NCI-H345 treated with DMSO at 0.1 percent for 48 hours (cell line): ENCODE results near the gene GPRASP1.
"Not testable (repeated sequence)": the region's sequence is repeated elsewhere in the genome, so short reads cannot be mapped to it uniquely, and the experiment has no call there.

Experiments
- DNase-seq: peaks from one replicate; lab custom pipeline; 2025; ENCODE audit not compliant: unreplicated experiment; lab: John Stamatoyannopoulos, UW

GPRASP1 gene

GRCh38 chrX:102651242-102652011 is at the start of gene GPRASP1:
TSS of gene GPRASP1 (plus strand) at chrX:102651483. CDS start at chrX:102653914, 2,431 bp downstream.
- DNase-seq = no peak

GRCh38 chrX:102604327-102604726 is 47.0 kb upstream of the GPRASP1 start:
- DNase-seq = no peak

- DNase-seq = no peak
Observed at GRCh38 chrX:102606115-102606514, 45.2 kb upstream of the GPRASP1 start.

- no peak for DNase-seq
Observed at GRCh38 chrX:102610905-102611304, 40.4 kb upstream of the GPRASP1 start.

- DNase-seq = no peak
Observed at GRCh38 chrX:102624105-102624504, 27.2 kb upstream of the GPRASP1 start.

GRCh38 chrX:102627640-102628039 is 23.6 kb upstream of the GPRASP1 start:
- DNase-seq = no peak

GRCh38 chrX:102637561-102637960 is 13.7 kb upstream of the GPRASP1 start:
- DNase-seq = no peak

GRCh38 chrX:102650903-102651241 is 411 bp upstream of the GPRASP1 start:
- DNase-seq = no peak

- peak; percentile 9 for DNase-seq
Observed at GRCh38 chrX:102652031-102652688, 877 bp downstream of the GPRASP1 start.

- DNase-seq = no peak
Observed at GRCh38 chrX:102654696-102655095, 3.4 kb downstream of the GPRASP1 start.

- no peak for DNase-seq
Observed at GRCh38 chrX:102658556-102658955, 7.3 kb downstream of the GPRASP1 start.

- DNase-seq = peak; percentile 60
Observed at GRCh38 chrX:102659790-102660757, 8.8 kb downstream of the GPRASP1 start.

GRCh38 chrX:102663820-102664219 is 12.5 kb downstream of the GPRASP1 start:
- DNase-seq = not testable (repeated sequence)

- DNase-seq = not testable (repeated sequence)
Observed at GRCh38 chrX:102667034-102667433, 15.8 kb downstream of the GPRASP1 start.

- no peak for DNase-seq
Observed at GRCh38 chrX:102669526-102669925, 18.2 kb downstream of the GPRASP1 start.

GRCh38 chrX:102672856-102673255 is 21.6 kb downstream of the GPRASP1 start:
- DNase-seq = no peak

GRCh38 chrX:102677479-102677878 is 26.2 kb downstream of the GPRASP1 start:
- not testable (repeated sequence) for DNase-seq

- no peak for DNase-seq
Observed at GRCh38 chrX:102684772-102685520, 33.7 kb downstream of the GPRASP1 start.

GRCh38 chrX:102694749-102695148 is 43.5 kb downstream of the GPRASP1 start:
- no peak for DNase-seq

GRCh38 chrX:102696306-102696705 is 45.0 kb downstream of the GPRASP1 start:
- DNase-seq = no peak

GRCh38 chrX:102697494-102697893 is 46.2 kb downstream of the GPRASP1 start:
- DNase-seq = no peak
